Endothelial cell of umbilical vein (primary cell): ENCODE data around the gene CDH22.

Experiments used
- CTCF ChIP-seq, 2 donors: IDR thresholded peaks; 1 replicate in 1 of 2; 2 replicates in 1 of 2; pipeline ENCODE4 v1.5.1; 2011; ENCODE audit warnings: low read length in 2 of 2, mild to moderate bottlenecking in 2 of 2, moderate library complexity in 2 of 2, control low read depth in 1 of 2, inconsistent platforms in 1 of 2, low read depth in 1 of 2; ENCODE audit not compliant: insufficient read depth in 1 of 2; ENCODE audit errors: extremely low read depth in 1 of 2
- EZH2 ChIP-seq: IDR thresholded peaks from 2 replicates; pipeline ENCODE4 v1.6.1; 2012; ENCODE audit warnings: borderline replicate concordance, low read depth, mild to moderate bottlenecking, moderate library complexity, low read length, inconsistent platforms; ENCODE audit not compliant: severe bottlenecking
- FOS ChIP-seq: IDR thresholded peaks from 2 replicates; pipeline ENCODE4 v1.6.1; 2011; ENCODE audit warnings: mild to moderate bottlenecking, low read length, moderate library complexity, borderline replicate concordance; ENCODE audit not compliant: insufficient read depth
- GATA2 ChIP-seq: IDR thresholded peaks from 2 replicates; pipeline ENCODE4 v1.7.0; 2011; ENCODE audit warnings: low read depth, mild to moderate bottlenecking, moderate library complexity, mixed read lengths, low read length; ENCODE audit not compliant: insufficient read length, insufficient read depth
- JUN ChIP-seq: IDR thresholded peaks from 2 replicates; pipeline ENCODE4 v1.6.1; 2011; ENCODE audit warnings: borderline replicate concordance, low read depth; ENCODE audit not compliant: insufficient read length, insufficient read depth
- MAX ChIP-seq: IDR thresholded peaks from 2 replicates; pipeline ENCODE4 v1.6.1; 2011; ENCODE audit not compliant: insufficient read depth, insufficient read length
- MYC ChIP-seq: IDR thresholded peaks from one replicate; pipeline ENCODE4 v1.6.1; 2011; ENCODE audit warnings: mild to moderate bottlenecking, low read depth, low read length
- POLR2A ChIP-seq: IDR thresholded peaks from 2 replicates; pipeline ENCODE4 v1.6.1; 2012; ENCODE audit warnings: low read depth, mild to moderate bottlenecking, control low read depth, low read length
- POLR2AphosphoS5 ChIP-seq: IDR thresholded peaks from 2 replicates; pipeline ENCODE4 v1.6.1; 2012; ENCODE audit warnings: low read depth, mild to moderate bottlenecking, control low read depth, low read length, moderate library complexity; ENCODE audit not compliant: insufficient read depth

- TF ChIP-seq CTCF (IDR thresholded peaks at IDR 0.05; ENCODE audit: extremely low read depth in 1 of 2, insufficient read depth in 1 of 2, low read depth in 1 of 2, low read length in 2 of 2) (no peak), MAX (no peak), POLR2A (no peak), POLR2AphosphoS5 (no peak), GATA2 (no peak), EZH2 (no peak), FOS (no peak), MYC (no peak), JUN (no peak)
These were observed 119.3 kb downstream of the CDH22 start for GRCh38 chr20:46188866-46189541.
